KG1 (cell line): Measurements from ENCODE around the gene DNAAF2.
A peak's percentile ranks its signal among the peaks of the same experiment; 100 is the strongest.
"Not testable (repeated sequence)": the region's sequence is repeated elsewhere in the genome, so short reads cannot be mapped to it uniquely, and the experiment has no call there.

Experiments
- DNase-seq: peaks from one replicate; lab custom pipeline; 2025; lab: John Stamatoyannopoulos, UW

The DNAAF2 gene, protein sequence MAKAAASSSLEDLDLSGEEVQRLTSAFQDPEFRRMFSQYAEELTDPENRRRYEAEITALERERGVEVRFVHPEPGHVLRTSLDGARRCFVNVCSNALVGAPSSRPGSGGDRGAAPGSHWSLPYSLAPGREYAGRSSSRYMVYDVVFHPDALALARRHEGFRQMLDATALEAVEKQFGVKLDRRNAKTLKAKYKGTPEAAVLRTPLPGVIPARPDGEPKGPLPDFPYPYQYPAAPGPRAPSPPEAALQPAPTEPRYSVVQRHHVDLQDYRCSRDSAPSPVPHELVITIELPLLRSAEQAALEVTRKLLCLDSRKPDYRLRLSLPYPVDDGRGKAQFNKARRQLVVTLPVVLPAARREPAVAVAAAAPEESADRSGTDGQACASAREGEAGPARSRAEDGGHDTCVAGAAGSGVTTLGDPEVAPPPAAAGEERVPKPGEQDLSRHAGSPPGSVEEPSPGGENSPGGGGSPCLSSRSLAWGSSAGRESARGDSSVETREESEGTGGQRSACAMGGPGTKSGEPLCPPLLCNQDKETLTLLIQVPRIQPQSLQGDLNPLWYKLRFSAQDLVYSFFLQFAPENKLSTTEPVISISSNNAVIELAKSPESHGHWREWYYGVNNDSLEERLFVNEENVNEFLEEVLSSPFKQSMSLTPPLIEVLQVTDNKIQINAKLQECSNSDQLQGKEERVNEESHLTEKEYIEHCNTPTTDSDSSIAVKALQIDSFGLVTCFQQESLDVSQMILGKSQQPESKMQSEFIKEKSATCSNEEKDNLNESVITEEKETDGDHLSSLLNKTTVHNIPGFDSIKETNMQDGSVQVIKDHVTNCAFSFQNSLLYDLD

DNA sequence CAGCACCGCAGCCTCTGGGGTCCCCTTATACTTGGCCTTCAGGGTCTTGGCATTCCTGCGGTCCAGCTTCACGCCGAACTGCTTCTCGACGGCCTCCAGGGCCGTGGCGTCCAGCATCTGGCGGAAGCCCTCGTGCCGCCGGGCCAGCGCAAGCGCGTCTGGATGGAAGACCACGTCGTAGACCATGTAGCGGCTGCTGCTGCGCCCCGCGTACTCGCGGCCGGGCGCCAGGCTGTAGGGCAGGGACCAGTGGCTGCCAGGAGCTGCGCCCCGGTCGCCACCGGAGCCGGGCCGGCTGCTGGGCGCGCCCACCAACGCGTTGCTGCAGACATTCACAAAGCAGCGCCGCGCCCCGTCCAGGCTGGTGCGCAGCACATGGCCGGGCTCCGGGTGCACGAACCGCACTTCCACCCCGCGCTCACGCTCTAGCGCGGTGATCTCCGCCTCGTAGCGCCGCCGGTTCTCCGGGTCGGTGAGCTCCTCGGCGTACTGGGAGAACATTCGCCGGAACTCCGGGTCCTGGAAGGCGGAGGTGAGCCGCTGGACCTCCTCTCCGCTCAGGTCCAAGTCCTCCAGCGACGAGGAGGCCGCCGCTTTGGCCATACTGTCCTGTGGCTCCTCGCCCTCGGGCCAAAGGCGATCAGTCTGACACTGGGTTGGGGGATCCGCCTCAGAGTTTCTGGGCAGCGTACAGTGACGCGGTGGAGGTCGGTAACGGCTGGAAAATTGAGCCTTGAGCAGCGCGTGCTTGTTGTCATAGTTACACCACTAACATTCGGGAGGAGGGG is at the start of gene DNAAF2:
TSS of gene DNAAF2 (minus strand) at position 698 of the 788 bp plus-strand sequence. CDS start at position 603, 95 bp downstream.
- peak; percentile 35 for DNase-seq

DNA sequence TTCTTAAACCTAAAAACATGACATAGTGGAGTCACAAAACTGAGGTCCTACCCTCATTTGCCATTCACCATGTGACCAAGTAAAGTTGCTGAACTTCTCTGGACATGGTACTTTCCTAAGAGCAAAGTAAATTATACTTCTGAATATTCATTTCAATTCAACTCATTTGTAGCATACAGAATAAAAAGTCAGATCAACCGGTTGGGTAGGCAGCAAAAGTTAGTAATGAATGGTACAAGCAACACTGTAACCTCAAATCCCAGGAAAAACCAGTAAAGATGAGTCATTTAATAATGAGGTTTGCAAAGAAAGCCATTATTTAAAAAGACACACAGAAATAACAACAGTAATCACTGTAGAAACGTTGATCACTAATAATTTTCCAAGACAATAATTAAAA is 44.2 kb upstream of the DNAAF2 start:
- DNase-seq = no peak

DNA sequence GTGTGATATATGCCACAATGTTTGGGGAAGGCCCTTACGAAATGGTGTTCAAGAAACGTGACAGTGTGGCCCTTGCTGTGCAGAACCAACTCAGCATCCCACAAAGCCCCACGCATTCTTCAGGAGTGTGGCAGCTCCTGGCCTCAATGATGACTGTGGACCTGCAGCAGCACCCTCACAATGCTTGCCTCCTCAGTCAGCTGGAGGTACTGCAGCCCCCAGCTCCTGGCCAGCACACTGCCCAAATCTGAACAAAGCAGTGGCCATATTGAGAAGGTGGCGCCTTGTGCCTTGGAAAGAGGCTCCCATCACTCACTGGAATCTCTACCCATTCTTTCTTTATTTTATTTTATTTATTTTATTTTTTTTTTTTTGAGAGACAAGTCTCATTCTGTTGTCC is 42.6 kb upstream of the DNAAF2 start:
- DNase-seq = no peak

DNA sequence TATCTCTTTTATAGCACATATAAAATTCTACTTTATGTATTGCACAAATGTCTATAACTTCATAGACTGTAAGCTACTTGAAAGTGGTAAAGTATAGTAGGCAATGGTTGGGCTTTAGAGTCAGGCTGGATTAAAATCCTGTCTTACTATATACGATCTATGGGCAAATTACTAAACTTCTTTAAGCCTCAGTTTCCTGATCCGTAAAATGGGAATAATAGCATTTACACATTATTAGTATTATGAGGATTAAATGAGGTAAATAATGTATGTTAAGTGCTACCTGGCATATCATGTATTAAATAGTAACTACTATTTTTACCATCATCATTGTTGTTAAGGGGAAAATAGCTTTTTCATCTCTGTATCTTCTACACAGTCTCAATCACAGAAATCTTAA is 38.5 kb upstream of the DNAAF2 start:
- DNase-seq = no peak

DNA sequence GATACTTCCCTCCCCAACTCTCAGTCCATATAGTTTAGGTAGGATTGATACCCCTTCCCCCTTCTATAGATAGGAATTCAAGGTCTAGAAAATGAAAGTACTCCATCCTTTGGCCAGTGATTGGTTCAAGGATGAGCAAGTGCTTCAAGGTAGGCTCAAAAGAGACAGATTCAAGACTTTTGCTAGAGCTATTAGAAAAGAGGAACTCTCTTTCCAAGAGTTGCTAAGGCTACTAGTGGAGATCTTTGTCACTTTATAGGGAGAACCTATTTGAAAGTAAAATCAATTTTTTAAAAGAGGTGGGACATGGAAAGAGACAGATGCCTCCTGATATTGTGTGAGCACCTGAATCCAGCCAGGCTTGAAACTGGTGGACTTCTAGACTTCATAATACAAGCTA is 35.4 kb upstream of the DNAAF2 start:
- no peak for DNase-seq

DNA sequence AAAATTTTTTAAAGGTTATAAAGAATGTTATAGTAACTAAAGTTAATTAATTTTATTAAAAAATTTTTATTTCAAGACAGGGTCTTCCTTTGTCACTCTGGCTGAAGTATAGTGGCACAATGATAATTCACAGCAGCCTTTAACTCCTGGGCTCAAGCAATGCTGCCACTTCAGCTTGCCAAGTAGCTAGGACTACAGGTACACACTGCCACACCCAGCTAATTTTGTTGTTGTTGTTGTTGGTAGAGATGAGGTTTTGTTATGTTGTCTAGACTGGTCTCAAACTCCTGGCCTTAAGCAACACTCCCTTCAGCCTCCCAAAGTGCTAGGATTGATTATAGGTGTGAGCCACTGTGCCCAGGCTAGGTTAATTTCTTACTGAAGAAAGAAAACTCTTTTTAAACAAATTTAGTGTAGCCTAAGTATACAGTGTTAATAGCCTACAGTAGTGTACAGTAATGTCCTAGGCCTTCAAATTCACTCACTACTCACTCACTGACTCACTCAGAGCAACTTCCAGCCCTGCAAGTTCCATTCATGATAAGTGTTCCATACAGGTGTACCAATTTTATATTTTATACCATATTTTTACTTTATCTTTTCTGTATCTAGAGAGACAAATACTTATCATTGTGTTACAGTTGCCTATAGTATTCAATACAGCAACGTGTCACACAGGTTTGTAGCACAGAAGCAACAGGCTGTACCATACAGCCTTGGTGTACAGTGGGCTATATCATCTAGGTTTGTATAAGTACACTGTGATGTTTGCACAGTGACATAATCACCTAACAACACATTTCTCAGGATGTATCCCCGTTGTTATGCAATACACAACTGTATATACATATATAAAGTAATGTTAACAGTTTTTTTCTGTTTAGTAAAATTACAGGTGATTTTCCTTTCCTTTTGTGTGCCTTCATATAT is 24.7 kb upstream of the DNAAF2 start:
- DNase-seq = no peak

DNA sequence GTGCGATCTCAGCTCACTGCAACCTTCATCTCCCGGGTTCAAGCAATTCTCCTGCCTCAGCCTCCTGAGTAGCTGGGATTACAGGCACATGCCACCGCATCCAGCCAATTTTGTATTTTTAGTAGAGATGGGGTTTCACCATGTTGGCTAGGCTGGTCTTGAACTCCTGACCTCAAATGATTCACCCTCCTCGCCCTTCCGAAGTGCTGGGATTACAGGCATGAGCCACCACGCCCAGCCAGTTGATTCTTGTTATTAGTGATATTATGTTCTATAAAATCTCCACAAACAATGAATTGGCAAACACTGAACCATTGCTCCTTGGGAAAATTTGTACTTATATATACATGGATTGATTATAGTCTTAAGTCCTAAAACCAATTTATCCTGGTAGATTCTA is 22.5 kb upstream of the DNAAF2 start:
- DNase-seq = not testable (repeated sequence)

DNA sequence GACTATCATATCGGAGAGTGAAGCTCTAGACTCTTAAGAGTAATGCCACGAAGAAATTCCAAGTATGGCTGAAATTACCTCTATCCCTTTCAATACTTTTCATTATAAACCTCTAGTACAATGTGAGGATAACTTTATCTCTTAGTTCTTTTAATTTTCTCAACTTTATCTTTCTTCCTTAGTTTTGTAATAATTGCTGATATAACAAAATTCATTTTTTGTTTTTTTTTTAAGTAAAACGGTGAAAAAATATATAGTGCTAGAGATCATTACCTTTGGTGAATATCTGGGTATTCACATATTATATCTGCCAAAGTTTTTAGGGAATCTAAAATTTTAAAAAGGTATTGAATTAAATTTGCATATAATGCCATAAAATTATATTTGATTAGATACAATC is 19.5 kb upstream of the DNAAF2 start:
- no peak for DNase-seq

DNA sequence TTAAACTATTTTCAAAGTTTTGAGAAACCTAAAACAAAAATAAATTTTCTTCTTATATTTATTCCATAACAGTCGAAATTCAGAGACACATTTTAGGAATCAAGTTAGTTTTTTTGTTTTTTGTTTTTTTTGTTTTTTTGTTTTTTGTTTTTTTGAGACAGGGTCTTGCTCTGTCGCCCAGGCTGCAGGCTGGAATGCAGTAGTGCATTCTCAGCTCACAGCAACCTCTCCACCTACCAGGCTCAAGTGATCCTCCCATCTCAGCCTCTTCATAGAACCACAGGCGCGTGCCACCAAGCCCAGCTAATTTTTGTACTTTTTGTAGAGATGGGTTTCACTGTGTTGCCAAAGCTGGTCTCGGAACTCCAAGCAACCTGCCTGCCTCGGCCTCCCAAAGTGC is 18.5 kb upstream of the DNAAF2 start:
- no peak for DNase-seq

DNA sequence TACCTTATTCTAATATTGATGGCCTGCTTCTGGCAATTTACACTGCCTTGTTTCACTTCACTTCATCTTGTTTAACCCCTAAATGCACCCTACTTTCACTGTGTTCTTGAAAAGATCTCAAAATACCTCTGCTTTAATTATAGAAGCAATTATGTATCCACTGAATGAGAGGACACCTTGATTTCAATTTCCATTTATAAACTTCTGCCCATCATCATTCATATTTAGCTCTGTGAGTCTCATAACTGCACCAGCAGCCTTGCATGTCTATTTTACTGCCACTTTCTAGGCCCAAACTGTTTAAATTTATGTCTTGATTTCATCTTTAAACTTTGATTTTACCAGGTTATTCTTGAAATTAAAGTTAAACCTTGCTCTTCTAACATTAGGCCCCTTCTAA is 7.1 kb upstream of the DNAAF2 start:
- DNase-seq = no peak

DNA sequence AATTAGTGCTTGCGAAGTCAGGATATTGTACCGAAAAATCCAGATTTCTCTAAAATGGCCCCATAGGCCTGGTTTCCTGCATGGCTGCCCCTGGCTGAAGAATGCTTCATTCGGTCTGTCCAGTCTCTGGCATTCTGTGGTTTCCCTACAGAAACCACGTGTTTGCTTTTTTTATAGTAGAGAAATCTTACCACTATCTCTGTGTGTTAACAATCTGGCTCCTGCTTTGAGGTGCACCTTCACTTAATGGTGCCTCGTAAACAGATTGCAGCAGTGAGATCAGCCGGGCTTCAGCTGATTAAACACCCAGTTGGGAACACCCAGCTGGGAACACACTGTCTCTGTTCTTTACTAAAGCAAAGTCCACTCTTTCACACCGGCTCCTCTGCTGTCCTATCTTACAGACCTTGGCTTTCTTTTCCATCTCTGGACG is 6.7 kb upstream of the DNAAF2 start:
- DNase-seq = no peak

DNA sequence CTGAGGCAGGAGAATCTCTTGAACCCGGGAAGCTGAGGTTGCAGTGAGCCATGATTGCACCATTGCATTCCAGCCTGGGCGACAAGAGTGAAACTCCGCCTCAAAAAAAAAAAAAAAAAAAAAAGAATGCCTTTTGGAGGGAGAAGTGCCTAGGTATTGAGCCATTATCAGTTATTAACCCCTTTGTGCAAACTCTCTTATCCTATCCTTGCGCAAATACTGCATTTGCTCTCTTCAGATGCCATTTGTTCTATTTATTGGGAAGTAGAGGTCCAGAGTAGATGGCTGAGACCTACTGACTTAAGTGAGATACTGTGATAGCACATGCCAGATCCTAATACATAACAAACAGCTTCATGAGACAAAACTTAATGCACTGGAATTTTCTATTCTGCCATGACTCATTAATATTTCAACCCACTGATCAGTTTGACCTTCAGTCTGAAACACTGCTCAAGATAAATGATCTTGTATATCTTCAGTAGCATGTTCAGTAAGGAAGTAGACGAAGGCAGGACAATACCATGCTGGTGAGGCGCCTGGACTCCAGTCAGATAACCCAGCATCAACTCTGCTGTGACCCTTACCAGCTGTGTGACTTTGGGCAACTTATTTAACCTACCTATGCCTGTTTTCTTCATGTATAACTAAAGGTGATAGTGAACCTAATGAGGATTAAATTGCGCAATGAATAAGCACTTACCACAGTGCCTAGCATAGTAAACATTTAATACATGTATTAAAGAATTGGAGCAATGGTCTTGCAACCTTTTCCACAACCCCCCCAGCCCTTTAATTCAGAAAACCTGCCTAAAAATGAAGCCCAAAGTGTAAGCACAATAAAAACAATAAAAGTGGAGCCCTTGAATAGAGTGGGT is 5.7 kb upstream of the DNAAF2 start:
- DNase-seq = no peak

DNA sequence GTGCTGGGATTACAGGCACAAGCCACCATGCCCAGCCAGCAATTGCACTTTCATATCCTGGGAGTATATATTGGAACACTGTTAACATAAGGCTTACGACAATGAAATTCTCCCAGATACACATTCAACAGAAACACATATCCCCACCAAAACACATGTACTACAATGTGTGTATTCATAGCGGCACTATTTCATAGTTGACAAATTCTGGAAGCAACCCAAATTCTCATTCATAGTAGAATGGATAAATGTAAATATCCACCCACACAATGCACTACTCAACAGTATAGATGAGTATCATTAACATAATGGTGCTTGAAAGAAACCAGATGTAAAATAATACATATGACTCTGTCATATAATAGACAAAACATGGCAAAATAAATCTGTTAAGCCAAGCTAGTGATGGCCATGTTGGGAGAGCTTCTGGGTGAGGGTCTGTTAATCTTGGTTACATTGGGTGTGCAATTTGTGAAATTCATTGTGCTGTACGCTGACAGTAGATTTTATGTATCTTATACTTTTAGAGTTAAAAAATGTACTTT is 2.6 kb upstream of the DNAAF2 start:
- no peak for DNase-seq

DNA sequence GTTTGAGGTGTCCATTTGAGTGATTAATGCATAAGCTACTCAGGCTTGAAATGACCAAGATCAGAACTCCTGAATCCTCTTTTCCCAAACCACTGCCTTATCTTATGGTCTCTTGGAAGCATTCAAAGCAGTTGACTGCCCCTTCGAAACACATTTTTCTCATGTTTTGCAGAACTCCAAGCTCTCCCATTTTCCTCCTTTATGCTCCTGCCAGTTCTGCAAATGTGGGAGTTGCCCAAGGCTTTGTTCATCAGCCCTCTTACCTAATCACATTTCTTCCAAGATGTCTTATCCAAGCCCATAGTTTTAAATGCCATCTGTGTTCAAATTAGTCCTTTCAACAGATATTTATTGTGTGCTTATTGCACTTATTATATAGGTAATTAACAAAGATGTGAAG is 1.8 kb upstream of the DNAAF2 start:
- DNase-seq = no peak

DNA sequence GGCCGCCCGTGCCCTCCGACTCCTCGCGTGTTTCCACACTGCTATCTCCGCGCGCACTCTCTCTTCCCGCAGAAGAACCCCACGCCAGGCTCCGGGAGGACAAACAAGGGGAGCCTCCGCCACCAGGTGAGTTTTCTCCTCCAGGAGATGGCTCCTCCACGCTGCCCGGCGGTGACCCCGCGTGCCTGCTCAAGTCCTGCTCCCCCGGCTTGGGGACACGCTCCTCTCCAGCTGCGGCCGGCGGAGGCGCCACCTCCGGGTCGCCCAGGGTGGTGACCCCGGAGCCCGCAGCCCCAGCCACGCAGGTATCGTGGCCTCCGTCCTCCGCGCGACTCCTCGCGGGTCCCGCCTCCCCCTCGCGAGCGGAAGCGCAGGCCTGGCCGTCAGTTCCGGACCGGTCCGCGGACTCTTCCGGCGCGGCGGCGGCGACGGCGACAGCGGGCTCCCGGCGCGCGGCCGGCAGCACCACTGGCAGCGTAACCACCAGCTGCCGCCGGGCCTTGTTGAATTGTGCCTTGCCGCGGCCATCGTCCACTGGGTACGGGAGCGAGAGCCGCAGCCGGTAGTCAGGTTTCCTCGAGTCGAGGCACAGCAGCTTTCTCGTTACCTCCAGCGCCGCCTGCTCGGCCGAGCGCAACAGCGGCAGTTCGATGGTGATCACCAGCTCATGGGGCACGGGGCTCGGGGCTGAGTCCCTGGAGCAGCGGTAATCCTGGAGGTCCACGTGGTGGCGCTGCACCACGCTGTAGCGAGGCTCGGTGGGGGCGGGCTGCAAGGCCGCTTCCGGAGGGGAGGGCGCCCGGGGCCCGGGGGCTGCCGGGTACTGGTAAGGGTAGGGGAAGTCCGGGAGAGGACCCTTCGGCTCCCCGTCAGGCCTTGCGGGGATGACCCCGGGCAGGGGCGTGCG is 1.2 kb downstream of the DNAAF2 start:
- DNase-seq = peak; percentile 88

DNA sequence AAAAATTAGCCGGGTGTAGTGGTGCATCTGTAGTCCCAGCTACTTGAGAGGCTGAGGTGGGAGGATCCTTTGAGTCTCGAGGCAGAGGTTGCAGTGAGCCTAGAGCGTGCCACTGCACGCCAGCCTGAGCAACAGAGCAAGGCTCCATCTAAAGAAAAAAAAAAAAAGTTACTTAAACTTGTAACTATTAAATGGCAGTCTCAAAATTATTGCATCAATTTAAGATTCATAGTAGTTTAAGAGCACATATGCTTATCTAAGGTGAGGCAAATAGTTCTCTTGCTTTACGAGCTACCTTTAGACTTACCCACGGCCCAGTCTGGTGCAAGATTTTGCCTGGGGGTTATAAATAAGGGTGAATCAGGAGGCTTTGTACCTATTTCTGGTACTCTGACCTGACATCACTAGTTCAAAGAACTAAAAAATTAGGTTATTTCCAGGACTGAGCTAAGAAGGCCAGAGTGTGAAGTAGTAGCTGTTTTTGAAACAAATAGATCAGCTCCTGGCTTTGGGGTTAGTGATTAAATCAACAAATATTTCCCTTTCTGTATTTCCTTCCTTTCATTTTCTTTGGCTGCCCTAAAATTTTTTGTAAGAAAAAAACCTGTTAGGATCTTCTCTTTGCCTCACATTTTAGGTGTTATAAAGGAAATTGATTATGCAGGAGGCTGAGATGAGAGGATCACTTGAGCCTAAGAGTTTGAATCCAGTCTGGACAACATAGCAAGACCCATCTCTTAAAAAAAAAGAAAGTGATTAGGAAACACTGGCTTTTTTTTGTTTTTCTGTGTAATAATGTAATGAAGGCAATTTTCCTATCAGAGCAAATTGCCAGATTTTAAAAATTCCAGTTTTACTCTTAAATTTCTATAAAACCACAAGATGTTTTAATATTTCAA is 10.9 kb downstream of the DNAAF2 start:
- no peak for DNase-seq

DNA sequence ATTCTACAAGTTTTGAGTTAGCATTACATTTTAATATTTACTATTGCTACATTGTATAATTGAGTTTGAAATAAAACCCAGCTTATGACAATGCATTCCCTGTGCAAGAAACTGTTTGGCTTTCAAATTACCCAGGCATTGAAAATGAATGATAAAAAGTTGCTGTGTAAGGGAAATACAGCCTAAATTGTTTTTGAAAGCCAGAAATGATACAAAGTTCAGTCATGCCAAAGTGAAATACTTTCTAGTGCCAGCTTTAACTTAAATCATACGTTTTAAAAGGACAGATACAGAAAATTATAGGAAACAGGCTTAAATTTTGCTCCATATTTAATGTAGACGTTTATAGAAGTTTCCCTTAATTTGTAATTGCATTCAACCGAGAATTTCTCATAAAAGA is 11.7 kb downstream of the DNAAF2 start:
- DNase-seq = no peak
